GM20000 (cell line): ENCODE measurements around the gene SLC25A40.
"Not testable (repeated sequence)": the region's sequence is repeated elsewhere in the genome, so short reads cannot be mapped to it uniquely, and the experiment has no call there.

ENCODE experiments used
- DNase-seq: peaks from one replicate; pipeline ENCODE4 v3.0.0; 2012; ENCODE audit warnings: low spot score
- CTCF ChIP-seq: IDR thresholded peaks from 2 replicates; pipeline ENCODE4 v1.5.1; 2012; ENCODE audit warnings: mild to moderate bottlenecking, control low read depth; ENCODE audit errors: extremely low read depth, missing control alignments

The SLC25A40 gene

GRCh38 chr7:87858417-87859100, 17.6 kb downstream of the SLC25A40 start:
- no peak for DNase-seq
- TF ChIP-seq CTCF = no peak

GRCh38 chr7:87853237-87853864, 22.8 kb downstream of the SLC25A40 start:
- no peak for DNase-seq
- TF ChIP-seq CTCF = no peak

GRCh38 chr7:87852306-87852705, 23.9 kb downstream of the SLC25A40 start:
- TF ChIP-seq CTCF = no peak
- DNase-seq = no peak

GRCh38 chr7:87850836-87851593, 25.1 kb downstream of the SLC25A40 start:
- TF ChIP-seq CTCF = no peak
- no peak for DNase-seq

- no peak for DNase-seq
Observed at GRCh38 chr7:87837597-87837996, 38.6 kb downstream of the SLC25A40 start.

GRCh38 chr7:87833130-87833529, 43.0 kb downstream of the SLC25A40 start:
- no peak for TF ChIP-seq CTCF
- DNase-seq = no peak

More at GRCh38 chr7:87837597-87837996, 38.6 kb downstream of the SLC25A40 start:
- no peak for TF ChIP-seq CTCF

- DNase-seq = no peak
- no peak for TF ChIP-seq CTCF
Observed at GRCh38 chr7:87831097-87831496, 45.1 kb downstream of the SLC25A40 start.

GRCh38 chr7:87828383-87828782, 47.8 kb downstream of the SLC25A40 start:
- not testable (repeated sequence) for DNase-seq

- DNase-seq = not testable (repeated sequence)
Observed at GRCh38 chr7:87825369-87825768, 50.8 kb downstream of the SLC25A40 start.

GRCh38 chr7:87822056-87822455, 54.1 kb downstream of the SLC25A40 start:
- DNase-seq = not testable (repeated sequence)
